Colonic mucosa (tissue), 4 donors: ENCODE results near the gene PTTG1IP. TPM values are rescaled to one million over a fixed set of nuclear protein-coding genes. Genes with fewer than 3 reads are reported as not detected.
A peak's percentile ranks its signal among the peaks of the same experiment; 100 is the strongest.

Experiments
- DNase-seq: peaks from one replicate; pipeline ENCODE4 v3.0.0-alpha.2; 2020
- H3K27ac ChIP-seq: fragments of 200-600 bp; one replicate; pipeline ENCODE4 v1.8.0; 2021
- H3K27me3 ChIP-seq: fragments of 200-600 bp; one replicate; pipeline ENCODE4 v1.8.0; 2021
- H3K36me3 ChIP-seq: fragments of 200-600 bp; one replicate; pipeline ENCODE4 v1.8.0; 2021
- H3K4me1 ChIP-seq: fragments of 200-600 bp; one replicate; pipeline ENCODE4 v1.8.0; 2021; ENCODE audit warnings: mild to moderate bottlenecking
- H3K4me3 ChIP-seq: fragments of 200-600 bp; one replicate; pipeline ENCODE4 v1.8.0; 2021
- H3K9ac ChIP-seq, 2 donors: one replicate each; pipeline ENCODE4 v1.7.0; 2013; ENCODE audit warnings: control low read depth in 2 of 2, low read depth in 2 of 2, low read length in 2 of 2
- H3K9me3 ChIP-seq: fragments of 200-600 bp; one replicate; pipeline ENCODE4 v1.8.0; 2021
- CTCF ChIP-seq: fragments of 200-600 bp; IDR thresholded peaks from one replicate; pipeline ENCODE4 v1.8.0; 2022; ENCODE audit warnings: antibody characterized with exemption, mild to moderate bottlenecking
- intact Hi-C: fragments of 100-400 bp; cut with DNase I; formaldehyde crosslinking; loops from one replicate; pipeline ENCODE4 v1.14.1; 2022
- total RNA-seq, 2 donors: library from RNA; stranded (reverse); fragmentation: NEBNext Ultra II Directional in 1 of 2; extraction: Animal tissue kit (Norgen Biotek cat#: 25700) in 1 of 2; gene quantifications; one replicate each; pipeline ENCODE4 v1.2.1, GENCODE V29; 2021
- donor health status: healthy.
- donor health status: DM: no; HTN: no; CAD: no.
- donor health status: DM: no; HTN: no; CAD: no.

Gene PTTG1IP
- total RNA-seq: 100 to 1,000 TPM; 218 to 414 TPM

- H3K9me3 ChIP-seq: no peaks in the 10 kb centered on the region
- intact Hi-C loops: no loop called here
- H3K4me3 ChIP-seq: peak within 1 kb of the TSS; percentile 80
- no peaks in the 10 kb centered on the region for H3K27me3 ChIP-seq
- H3K4me1 ChIP-seq: no peaks in the 10 kb centered on the region
- peak within 1 kb of the TSS; percentile 93 for H3K27ac ChIP-seq
- H3K9ac ChIP-seq: peak within 1 kb of the TSS; percentile 89 to 94
- no peaks in the 10 kb centered on the region for H3K36me3 ChIP-seq
- no peak for TF ChIP-seq CTCF
- peak; percentile 99 for DNase-seq
Observed at GRCh38 chr21:44873356-44874239, at the start of gene PTTG1IP. Gene PTTG1IP, minus strand, starts transcription at chr21:44873690. Its CDS starts 74 bp downstream, at chr21:44873616.

- Histone ChIP-seq H3K27me3 (no peaks in the 10 kb centered on the region), H3K4me3 (no peak overlapping the region), H3K36me3 (no peaks in the 10 kb centered on the region), H3K9ac (no peak overlapping the region), H3K4me1 (no peaks in the 10 kb centered on the region), H3K9me3 (no peaks in the 10 kb centered on the region), H3K27ac (no peak overlapping the region)
- intact Hi-C loops: no loop called here
- TF ChIP-seq CTCF: no peak
- DNase-seq: no peak
Observed at GRCh38 chr21:44921928-44922327, 48.4 kb upstream of the PTTG1IP start.

- intact Hi-C loops: no loop called here
- Histone ChIP-seq H3K9ac (peak within 1 kb of the TSS; percentile 57 to 61), H3K27ac (peak within 1 kb of the TSS; percentile 32), H3K27me3 (no peaks in the 10 kb centered on the region), H3K9me3 (no peaks in the 10 kb centered on the region), H3K4me1 (no peaks in the 10 kb centered on the region), H3K4me3 (peak within 1 kb of the TSS; percentile 37), H3K36me3 (no peaks in the 10 kb centered on the region)
- no peak for DNase-seq
- TF ChIP-seq CTCF: no peak
Observed at GRCh38 chr21:44920694-44921604, 47.5 kb upstream of the PTTG1IP start, which contains the start of gene ITGB2. Gene ITGB2, minus strand, starts transcription at chr21:44920899. Its CDS starts 10,117 bp downstream, at chr21:44910782.

GRCh38 chr21:44919913-44920693 lies 46.6 kb upstream of the PTTG1IP start:
- intact Hi-C loops: loop anchor here (10.0 kb wide), 1 partner anchor 115 kb away; the partner anchor contains the start of gene UBE2G2
- H3K27me3 ChIP-seq: no peaks in the 10 kb centered on the region
- no peaks in the 10 kb centered on the region for H3K36me3 ChIP-seq
- H3K27ac ChIP-seq: peak overlapping the region; percentile 32
- no peaks in the 10 kb centered on the region for H3K9me3 ChIP-seq
- no peak for TF ChIP-seq CTCF
- H3K4me3 ChIP-seq: peak overlapping the region; percentile 37
- peak overlapping the region; percentile 57 to 61 for H3K9ac ChIP-seq
- DNase-seq: no peak
- H3K4me1 ChIP-seq: no peaks in the 10 kb centered on the region
